HepG2 (cell line): ENCODE data around the gene PGC. TPM values are rescaled to one million over a fixed set of nuclear protein-coding genes. Genes with fewer than 3 reads are reported as not detected.

Source experiments
- ATAC-seq: fragments of 200-7000 bp; cut with Tn5 transposase; 3 replicates; pipeline ENCODE4 v1.9.1; 2020; ENCODE audit warnings: mild to moderate bottlenecking, moderate library complexity
- BruUV-seq: library from RNA; stranded (reverse); fragments of 400-500 nt; replicated peaks from 2 replicates; lab custom pipeline; 2021; lab: Mats Ljungman, UMichigan
- CTCF ChIA-PET: fragments of 300-600 bp; formaldehyde crosslinking; extraction: SDS; loops from one replicate; lab custom pipeline; 2021; ENCODE audit warnings: low total read pairs, inconsistent platforms, low intra/inter-chr PET ratio; lab: Yijun Ruan, JAX
- POLR2A ChIA-PET: fragments of 350-600 bp; sonication (Branson Sonifier 250); formaldehyde crosslinking; loops from one replicate; lab custom pipeline; 2020; ENCODE audit warnings: antibody characterized with exemption, inconsistent platforms; lab: Yijun Ruan, JAX
- DNase-seq: peaks from one replicate; pipeline ENCODE4 v3.0.0-alpha.2; 2015; ENCODE audit warnings: low spot score
- FAIRE-seq: peaks from 3 replicates; lab custom pipeline; 2011; peaks lifted over from hg19 to GRCh38; lab: Jason Lieb, UNC
- H2AFZ ChIP-seq: one replicate; pipeline ENCODE4 v1.6.1; 2011; ENCODE audit warnings: low read length, inconsistent platforms
- H3K27ac ChIP-seq: fragments of 300-600 bp; 3 replicates; pipeline ENCODE4 v1.8.0; 2011; ENCODE audit warnings: mixed run types, mild to moderate bottlenecking, mixed read lengths, low read length, inconsistent platforms; ENCODE audit not compliant: insufficient read depth; ENCODE audit errors: extremely low read length
- H3K27me3 ChIP-seq, 2 experiments: fragments of 200-600 bp in 1 of 2; 2 replicates in 1 of 2; 3 replicates in 1 of 2; pipeline versions ENCODE4 v1.6.0 to v1.8.0; 2011; ENCODE audit warnings: low read length in 2 of 2, mild to moderate bottlenecking in 2 of 2, moderate library complexity in 2 of 2, inconsistent platforms in 1 of 2; ENCODE audit not compliant: insufficient read depth in 2 of 2, control insufficient read depth in 1 of 2
- H3K36me3 ChIP-seq, 2 experiments: fragments of 200-600 bp in 1 of 2; replicated peaks in 1 of 2; 2 replicates in 1 of 2; 3 replicates in 1 of 2; pipeline versions ENCODE4 v1.5.1 to v1.8.0; 2011; ENCODE audit warnings: low read length in 2 of 2, inconsistent platforms in 1 of 2; ENCODE audit not compliant: insufficient read depth in 2 of 2, control insufficient read depth in 1 of 2
- H3K4me1 ChIP-seq: 2 replicates; pipeline ENCODE4 v1.5.1; 2012; ENCODE audit warnings: low read length, inconsistent platforms; ENCODE audit not compliant: insufficient read depth
- H3K4me2 ChIP-seq: 2 replicates; pipeline ENCODE4 v1.6.0; 2011; ENCODE audit warnings: low read depth, low read length, inconsistent platforms
- H3K4me3 ChIP-seq, 3 experiments: fragments of 200-600 bp in 1 of 3; sonication (generic), shearing (Covaris generic) in 1 of 3; replicated peaks in 1 of 3; 2 replicates each; pipeline ENCODE4 v1.5.1; 2011 to 2016; ENCODE audit warnings: low read length in 3 of 3, inconsistent platforms in 2 of 3, low read depth in 2 of 3, mild to moderate bottlenecking in 2 of 3, control low read depth in 1 of 3, mixed read lengths in 1 of 3; ENCODE audit not compliant: insufficient read depth in 1 of 3
- H3K79me2 ChIP-seq: one replicate; pipeline ENCODE4 v1.6.1; 2011; ENCODE audit warnings: low read length, inconsistent platforms; ENCODE audit not compliant: insufficient read depth
- H3K9ac ChIP-seq: 2 replicates; pipeline ENCODE4 v1.6.0; 2011; ENCODE audit warnings: mild to moderate bottlenecking, low read depth, low read length, inconsistent platforms; ENCODE audit not compliant: insufficient read depth
- H3K9me3 ChIP-seq: 2 replicates; pipeline ENCODE4 v1.5.1; 2012; ENCODE audit warnings: mild to moderate bottlenecking, low read length
- H4K20me1 ChIP-seq: 2 replicates; pipeline ENCODE4 v1.6.0; 2011; ENCODE audit warnings: inconsistent platforms, mild to moderate bottlenecking, low read length, moderate library complexity; ENCODE audit not compliant: insufficient read depth
- ASH2L ChIP-seq: fragments of 300-600, 200-600 bp; sonication (generic); IDR thresholded peaks from 2 replicates; pipeline ENCODE4 v1.7.0; 2017; ENCODE audit warnings: low read depth, mild to moderate bottlenecking, moderate library complexity, mixed read lengths, low read length; ENCODE audit not compliant: insufficient read length
- BCL6 ChIP-seq: IDR thresholded peaks from 2 replicates; pipeline ENCODE4 v1.6.1; 2016; ENCODE audit warnings: missing genetic modification reagents, missing compliant biosample characterization
- FLYWCH1 ChIP-seq: sonication (generic); formaldehyde crosslinking; IDR thresholded peaks from 2 replicates; pipeline ENCODE4 v1.8.1; 2023; ENCODE audit warnings: mild to moderate bottlenecking, missing genetic modification reagents
- GATA4 ChIP-seq: sonication (generic); IDR thresholded peaks from 2 replicates; pipeline ENCODE4 v1.6.1; 2016; ENCODE audit warnings: antibody characterized with exemption, low read depth, borderline replicate concordance
- HNF1B ChIP-seq: sonication (generic); formaldehyde crosslinking; IDR thresholded peaks from 2 replicates; pipeline ENCODE4 v1.5.1; 2020; ENCODE audit warnings: mild to moderate bottlenecking, moderate library complexity, missing genetic modification reagents
- JARID2 ChIP-seq: sonication (generic); formaldehyde crosslinking; IDR thresholded peaks from 2 replicates; pipeline ENCODE4 v1.8.1; 2023; ENCODE audit warnings: missing genetic modification reagents, inconsistent platforms; ENCODE audit not compliant: insufficient replicate concordance
- MAX ChIP-seq: IDR thresholded peaks from 2 replicates; pipeline ENCODE4 v1.6.1; 2012; ENCODE audit warnings: inconsistent platforms
- MLXIP ChIP-seq: sonication (generic); formaldehyde crosslinking; IDR thresholded peaks from 2 replicates; pipeline ENCODE4 v1.9.0; 2021; ENCODE audit warnings: missing genetic modification reagents, borderline replicate concordance
- MTERF4 ChIP-seq: sonication (generic); formaldehyde crosslinking; IDR thresholded peaks from 2 replicates; pipeline ENCODE4 v1.8.0; 2023; ENCODE audit warnings: mild to moderate bottlenecking, missing genetic modification reagents
- MTF2 ChIP-seq: sonication (generic); formaldehyde crosslinking; IDR thresholded peaks from 2 replicates; pipeline ENCODE4 v1.5.0; 2020; ENCODE audit warnings: missing genetic modification reagents, borderline replicate concordance
- POGZ ChIP-seq: sonication (generic); formaldehyde crosslinking; IDR thresholded peaks from 2 replicates; pipeline ENCODE4 v1.4.0; 2020; ENCODE audit warnings: mild to moderate bottlenecking, missing genetic modification reagents
- PRMT3 ChIP-seq: sonication (generic); formaldehyde crosslinking; IDR thresholded peaks from 2 replicates; pipeline ENCODE4 v1.8.1; 2022; ENCODE audit warnings: low read depth, mild to moderate bottlenecking, moderate library complexity, missing genetic modification reagents, borderline replicate concordance
- REPIN1 ChIP-seq: sonication (generic); formaldehyde crosslinking; IDR thresholded peaks from 2 replicates; pipeline ENCODE4 v1.8.0; 2022; ENCODE audit warnings: missing genetic modification reagents, low read depth, mild to moderate bottlenecking, borderline replicate concordance
- SUZ12 ChIP-seq: fragments of 150-350 bp; IDR thresholded peaks from 2 replicates; pipeline ENCODE4 v1.6.1; 2014; ENCODE audit warnings: low read depth, low read length
- TCF7 ChIP-seq: sonication (generic); IDR thresholded peaks from 2 replicates; pipeline ENCODE4 v1.6.1; 2016; ENCODE audit warnings: antibody characterized with exemption, low read depth
- ZNF510 ChIP-seq: sonication (generic); formaldehyde crosslinking; IDR thresholded peaks from 2 replicates; pipeline ENCODE4 v1.4.0; 2020; ENCODE audit warnings: low read depth, mild to moderate bottlenecking, missing genetic modification reagents
- ZNF660 ChIP-seq: sonication (generic); formaldehyde crosslinking; IDR thresholded peaks from 2 replicates; pipeline ENCODE4 v1.5.1; 2020; ENCODE audit warnings: mild to moderate bottlenecking, low read depth, missing genetic modification reagents, borderline replicate concordance
- WGBS: methylation state at CpG from one replicate; pipeline ENCODE4 v1.1.6; 2017; ENCODE audit warnings: low lambda C conversion rate; 5-methylcytosine and 5-hydroxymethylcytosine counted together
- in situ Hi-C: cut with HindIII; loops from 2 replicates; pipeline ENCODE4 v1.10.0; 2017; ENCODE audit warnings: low pct_unique_long_range_greater_than_20kb; ENCODE audit not compliant: extremely low pct_ligation_motif_present
- intact Hi-C: fragments of 100-400 bp; cut with micrococcal nuclease; formaldehyde crosslinking; loops from one replicate; pipeline ENCODE4 v1.10.0; 2022; ENCODE audit not compliant: unreplicated experiment
- polyA plus RNA-seq, 8 experiments: library from polyadenylated mRNA; depleted of rRNA in 3 of 8; stranded (reverse) in 7 of 8; unstranded in 1 of 8; fragments of >200 nt; fragmentation: Illumina TruSeq in 4 of 8; extraction: Trizol in 4 of 8; gene quantifications; 2 replicates each; pipeline versions ENCODE4 v1.2.1 to v1.2.3, GENCODE V29; 2011 to 2016; ENCODE audit warnings: low read depth in 4 of 8, missing spikeins in 1 of 8, mixed read lengths in 1 of 8; ENCODE audit not compliant: insufficient read depth in 1 of 8
- total RNA-seq, 5 experiments: library from RNA; depleted of rRNA; stranded (reverse); fragments of >200 nt; fragmentation: Illumina TruSeq; extraction: Trizol; gene quantifications; 2 replicates each; pipeline ENCODE4 v1.2.3, GENCODE V29; 2016; ENCODE audit warnings: low read depth in 1 of 5

Gene PGC
- total and polyA plus RNA-seq, 2 of the 13 experiments (the other 11 are each of a cell fraction or from before 2014, with no cell fraction given) = 426 to 502 TPM

GRCh38 chr6:41704656-41705310, 42.4 kb downstream of the PGC start (continued):
- TF ChIP-seq MLXIP (no peak), ZNF510 (CRISPR knock-in tag) (no peak)

- H3K79me2 ChIP-seq = no peaks in the 10 kb centered on the region
- H3K4me2 ChIP-seq = no peak overlapping the region
- H3K9me3 ChIP-seq = no peaks in the 10 kb centered on the region
- ATAC-seq = no peak
- TF ChIP-seq REPIN1 (CRISPR knock-in tag) (no peak), POGZ (no peak), MTERF4 (no peak), ZNF660 (CRISPR knock-in tag) (no peak), MTF2 (CRISPR knock-in tag) (no peak), MAX (no peak), TCF7 (no peak), ASH2L (no peak), GATA4 (no peak), JARID2 (CRISPR knock-in tag) (no peak), BCL6 (CRISPR knock-in tag) (no peak), FLYWCH1 (CRISPR knock-in tag) (no peak), PRMT3 (CRISPR knock-in tag) (no peak), HNF1B (no peak), SUZ12 (no peak)
- TF ChIP-seq, all 625 proteins: peak for 0
- no TSS peak for BruUV-seq
- POLR2A ChIA-PET = interaction anchor here (3.3 kb wide), 1 partner anchor 30 kb away, joined by 22 read pairs; no protein-coding TSS in a partner anchor
- H3K27ac ChIP-seq = no peak overlapping the region
- FAIRE-seq (no peak), DNase-seq (no peak)
- no peak overlapping the region for H3K9ac ChIP-seq
- no peak overlapping the region for H2AFZ ChIP-seq
- H4K20me1 ChIP-seq = no peaks in the 10 kb centered on the region
- in situ Hi-C loops = no loop called here
- peaks cover 18% of the 10 kb centered on the region for H3K4me1 ChIP-seq
- 95% methylated on average over 7 of the region's 7 CpGs for WGBS
- no peak overlapping the region for H3K4me3 ChIP-seq
- intact Hi-C loops = no loop called here
- H3K27me3 ChIP-seq = no peaks in the 10 kb centered on the region
- CTCF ChIA-PET = interaction anchor here (4.3 kb wide), 1 partner anchor 72 kb away, joined by 61 read pairs; no protein-coding TSS in a partner anchor
- H3K36me3 ChIP-seq = 0 out of 5 replicates have a peak, but pooled peaks cover 0 to 1% of the 10 kb centered on the region in 2 experiments
Observed at GRCh38 chr6:41704028-41704427, 43.2 kb downstream of the PGC start.
